DMS53 treated with DMSO at 0.1 percent for 48 hours (cell line): Measurements from ENCODE around the gene CCDC106.

Experiments used
- DNase-seq: peaks from one replicate; lab custom pipeline; 2025; ENCODE audit not compliant: unreplicated experiment; lab: John Stamatoyannopoulos, UW

The CCDC106 gene

GRCh38 chr19:55649268-55650125, 1.5 kb downstream of the CCDC106 start:
- DNase-seq = no peak

GRCh38 chr19:55650126-55650557, 2.1 kb downstream of the CCDC106 start:
- no peak for DNase-seq

DNA sequence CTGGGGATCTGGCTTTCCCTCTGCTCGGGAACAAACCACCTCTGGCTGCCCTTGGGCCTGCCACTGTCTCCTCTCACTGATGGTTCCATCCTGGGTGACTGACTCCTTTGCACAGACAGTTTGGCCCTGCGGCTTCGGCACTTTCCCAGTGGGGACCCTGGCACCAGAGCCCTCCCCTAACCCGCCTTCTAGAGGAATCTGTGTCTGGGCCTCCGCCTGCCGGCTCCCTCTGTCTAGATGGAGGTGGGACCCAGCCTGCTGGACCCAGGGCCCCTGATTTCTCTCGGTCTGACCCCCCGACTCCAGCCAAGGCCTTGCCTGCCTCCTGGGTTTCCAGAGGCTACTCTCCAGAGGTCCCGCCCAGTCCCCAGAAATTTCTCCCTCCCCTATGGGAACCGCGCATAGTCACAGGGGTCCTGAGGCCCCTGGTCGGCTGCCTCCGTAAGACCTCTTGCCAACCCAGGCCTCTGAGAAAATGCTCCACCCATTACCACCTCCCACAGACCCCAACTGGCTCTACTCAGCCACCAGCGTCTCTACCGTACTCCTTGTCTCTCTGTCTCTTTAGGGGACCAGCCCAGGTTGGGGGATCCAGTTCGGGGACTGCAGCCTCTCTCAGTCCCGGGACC, 2.7 kb downstream of the CCDC106 start:
- DNase-seq = no peak

DNA sequence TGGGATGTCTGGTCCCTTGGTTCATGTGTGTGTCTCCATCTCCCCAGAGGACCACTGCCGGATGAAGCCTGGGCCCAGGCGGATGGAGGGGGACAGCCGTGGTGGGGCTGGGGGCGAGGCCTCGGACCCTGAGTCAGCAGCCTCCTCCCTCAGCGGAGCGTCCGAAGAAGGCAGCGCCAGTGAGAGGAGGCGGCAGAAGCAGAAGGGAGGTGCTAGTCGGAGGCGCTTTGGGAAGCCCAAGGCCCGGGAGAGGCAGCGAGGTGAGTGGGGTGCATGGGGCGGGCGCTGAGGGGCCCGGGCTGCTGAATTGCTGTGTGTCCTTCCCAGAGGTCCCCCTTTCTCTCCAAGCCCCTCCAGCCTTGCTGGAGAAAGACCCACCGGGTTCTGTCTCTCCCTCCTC, 3.2 kb downstream of the CCDC106 start:
- DNase-seq = no peak

- DNase-seq = no peak
These were observed 4.5 kb downstream of the CCDC106 start for GRCh38 chr19:55652311-55653128.

DNA sequence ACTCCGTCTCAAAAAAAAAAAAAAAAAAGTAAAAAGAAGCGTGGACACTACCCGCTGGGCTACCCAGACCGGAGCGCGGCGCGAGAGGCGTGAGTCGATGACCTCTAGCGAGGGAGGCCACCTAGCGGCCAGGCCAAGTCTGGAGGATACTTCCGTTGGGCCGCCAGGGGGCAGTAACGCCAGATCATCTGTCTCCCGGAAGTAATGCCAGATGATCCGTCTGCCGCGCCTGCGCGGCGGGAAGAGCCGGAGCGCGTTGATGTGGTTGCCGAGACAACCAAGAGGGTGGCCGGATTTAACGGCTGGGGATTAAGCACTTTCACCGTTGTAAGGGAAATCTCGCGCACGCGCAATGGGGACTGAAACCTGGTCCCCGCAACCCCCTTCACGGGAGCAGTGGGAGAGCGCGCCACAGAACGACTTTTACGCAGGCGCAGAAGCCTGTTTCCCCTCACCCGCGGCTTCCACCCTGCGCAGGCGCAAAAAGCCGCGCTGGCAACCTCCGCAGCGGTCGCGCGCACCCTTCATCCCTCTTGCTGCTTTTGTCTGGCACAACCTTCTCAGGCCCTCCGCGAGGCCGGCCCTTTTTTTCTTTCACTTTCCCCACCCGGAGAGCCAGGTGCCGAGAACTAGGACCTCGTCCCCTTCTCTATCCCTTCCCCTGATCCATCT, 5.8 kb downstream of the CCDC106 start:
- DNase-seq = peak; percentile 98

DNA sequence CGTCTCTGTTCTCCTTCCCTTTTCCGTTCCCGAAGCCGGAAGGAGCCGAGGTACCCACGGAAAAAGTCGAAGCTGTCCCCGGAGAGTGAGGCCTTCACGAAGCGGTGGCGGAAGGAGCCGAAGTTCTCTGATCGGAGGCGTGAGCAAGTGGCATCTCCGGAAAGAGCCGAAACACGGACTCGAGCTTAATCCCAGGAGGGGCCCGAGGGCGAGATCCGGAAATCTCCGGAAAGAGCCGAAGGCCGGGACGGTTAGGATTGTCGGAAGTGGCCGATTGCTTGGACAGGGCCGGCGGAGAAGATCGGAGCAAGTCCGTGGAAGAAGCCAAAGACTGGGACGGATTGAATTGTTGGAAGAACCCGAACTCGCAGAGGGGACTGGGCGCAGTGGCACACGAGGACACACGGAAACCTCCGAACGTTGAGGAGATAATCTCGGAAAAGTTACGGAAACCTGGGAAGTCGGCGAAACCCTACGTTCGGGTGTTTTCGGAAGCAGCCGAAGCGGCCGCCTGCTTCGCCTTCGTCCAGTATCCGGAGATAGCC, 6.4 kb downstream of the CCDC106 start:
- DNase-seq = peak; percentile 98

GRCh38 chr19:55654868-55655647, 7.0 kb downstream of the CCDC106 start, which contains the start of gene U2AF2:
TSS of gene U2AF2 (plus strand) at chr19:55655035. CDS start at chr19:55655105, 70 bp downstream.
- peak; percentile 93 for DNase-seq

DNA sequence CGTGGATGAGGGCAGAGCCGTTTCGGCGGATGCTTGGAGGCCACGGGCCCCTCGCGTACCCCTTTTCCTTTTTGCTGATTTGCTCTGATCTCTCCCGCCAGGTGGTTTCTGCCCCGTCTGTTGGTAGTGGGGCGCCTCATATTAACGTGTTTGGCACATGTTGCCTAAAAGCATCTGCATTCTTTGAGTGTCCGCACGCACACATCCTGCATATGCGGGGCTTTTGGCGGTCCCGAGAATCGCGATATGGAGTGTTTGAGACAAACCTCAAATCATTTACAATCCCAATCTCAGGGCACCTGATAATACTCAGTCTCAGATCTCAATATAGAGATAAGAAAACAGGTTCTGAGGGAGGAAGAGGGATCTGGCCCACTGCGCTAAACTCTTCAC, 7.6 kb downstream of the CCDC106 start:
- no peak for DNase-seq

GRCh38 chr19:55656552-55656951, 8.5 kb downstream of the CCDC106 start:
- no peak for DNase-seq

- DNase-seq = no peak
These were observed 9.2 kb downstream of the CCDC106 start for GRCh38 chr19:55656988-55657747.

- DNase-seq = no peak
These were observed 10.9 kb downstream of the CCDC106 start for GRCh38 chr19:55658846-55659459.

- DNase-seq = no peak
These were observed 11.8 kb downstream of the CCDC106 start for GRCh38 chr19:55659822-55660221.

- no peak for DNase-seq
These were observed 12.4 kb downstream of the CCDC106 start for GRCh38 chr19:55660404-55660803.

- no peak for DNase-seq
These were observed 13.0 kb downstream of the CCDC106 start for GRCh38 chr19:55660991-55661390.

GRCh38 chr19:55661826-55662225, 13.8 kb downstream of the CCDC106 start:
- DNase-seq = no peak

DNA sequence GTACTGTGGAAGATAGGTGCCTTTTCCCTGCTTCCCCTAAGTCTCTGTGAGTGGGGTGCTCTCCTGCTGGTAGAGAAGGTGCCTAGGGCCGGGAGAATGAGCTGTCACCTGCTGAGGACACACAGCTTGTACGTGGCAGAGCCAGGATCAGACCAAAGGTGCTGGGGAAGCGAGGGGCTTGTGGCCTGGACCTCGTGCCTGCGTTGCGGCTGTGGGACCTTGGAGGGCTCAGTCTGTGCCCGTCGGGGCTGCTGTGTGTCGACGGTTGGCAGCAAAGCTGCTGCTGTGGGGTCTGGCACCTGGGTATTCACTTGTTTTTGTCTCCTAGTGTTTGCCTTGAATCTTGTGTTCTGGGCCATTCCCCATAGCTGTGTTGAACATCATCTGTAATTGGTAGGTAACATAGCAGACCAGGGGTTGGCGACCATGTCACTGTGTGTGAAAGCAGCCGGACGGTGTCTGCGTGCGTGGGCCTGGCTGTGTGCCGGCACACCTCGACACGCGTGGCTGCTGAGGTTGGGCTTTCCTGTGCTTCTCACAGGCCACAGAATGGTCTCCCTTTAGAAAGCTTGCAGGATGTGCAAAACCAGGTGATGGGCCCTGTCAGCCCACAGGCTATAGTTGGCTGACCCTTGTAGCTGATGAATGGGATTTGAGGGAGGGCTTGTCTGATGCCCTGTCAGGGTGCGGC, 16.0 kb downstream of the CCDC106 start:
- DNase-seq = no peak

- DNase-seq = no peak
These were observed 18.5 kb downstream of the CCDC106 start for GRCh38 chr19:55666343-55667005.
